Measurements from ENCODE around the gene DMTF1. TPM values are rescaled to one million over a fixed set of nuclear protein-coding genes. Genes with fewer than 3 reads are reported as not detected.

Gene DMTF1
- total RNA-seq, 4 donors from 2014 or later = 77.4 to 157 (median 121) TPM

GRCh38 chr7:87170828-87171227 lies 18.6 kb downstream of the DMTF1 start:
- Histone ChIP-seq H3K27me3 (no peaks in the 10 kb centered on the region), H3K9me3 (no peaks in the 10 kb centered on the region), H3K4me3 (no peak overlapping the region), H3K4me1 (no peaks in the 10 kb centered on the region), H3K36me3 (peaks cover 0 to 95% (median 46%) of the 10 kb centered on the region in 4 donors), H3K27ac (no peak overlapping the region)
- no peak for DNase-seq
- in situ Hi-C loops (cut with MboI; ENCODE audit: low pct_ligation_motif_present in 1 of 4, low pct_unique_long_range_greater_than_20kb in 1 of 4, low sequenced_read_pairs in 3 of 4) = no loop called here
- TF ChIP-seq CTCF (IDR thresholded peaks at IDR 0.05) (no peak), POLR2A (IDR thresholded peaks at IDR 0.05) (no peak), POLR2AphosphoS5 (IDR thresholded peaks at IDR 0.05) (no peak), EP300 (IDR thresholded peaks at IDR 0.05; ENCODE audit: low read depth) (no peak)
- intact Hi-C loops (cut with DNase I; ENCODE audit: low total_unique reads) = no loop called here
- 87 to 92% methylated on average over 3 of the region's 3 CpGs for WGBS, 2 donors (ENCODE audit: low coverage in 1 of 2)

GRCh38 chr7:87171282-87171934 lies 19.2 kb downstream of the DMTF1 start:
- Histone ChIP-seq H3K4me1 (no peaks in the 10 kb centered on the region), H3K4me3 (no peak overlapping the region), H3K36me3 (peaks cover 0 to 92% (median 43%) of the 10 kb centered on the region in 4 donors), H3K27me3 (no peaks in the 10 kb centered on the region), H3K27ac (no peak overlapping the region), H3K9me3 (no peaks in the 10 kb centered on the region)
- intact Hi-C loops (cut with DNase I; ENCODE audit: low total_unique reads) (no loop called here), in situ Hi-C loops (cut with MboI; ENCODE audit: low pct_ligation_motif_present in 1 of 4, low pct_unique_long_range_greater_than_20kb in 1 of 4, low sequenced_read_pairs in 3 of 4) (no loop called here)
- TF ChIP-seq EP300 (IDR thresholded peaks at IDR 0.05; ENCODE audit: low read depth) (no peak), POLR2AphosphoS5 (IDR thresholded peaks at IDR 0.05) (no peak), POLR2A (IDR thresholded peaks at IDR 0.05) (no peak), CTCF (IDR thresholded peaks at IDR 0.05) (no peak)
- DNase-seq = no peak

GRCh38 chr7:87173471-87173870 lies 21.2 kb downstream of the DMTF1 start:
- in situ Hi-C loops (cut with MboI; ENCODE audit: low pct_ligation_motif_present in 1 of 4, low pct_unique_long_range_greater_than_20kb in 1 of 4, low sequenced_read_pairs in 3 of 4) (no loop called here), intact Hi-C loops (cut with DNase I; ENCODE audit: low total_unique reads) (no loop called here)
- TF ChIP-seq POLR2AphosphoS5 (IDR thresholded peaks at IDR 0.05) (no peak), EP300 (IDR thresholded peaks at IDR 0.05; ENCODE audit: low read depth) (no peak), CTCF (IDR thresholded peaks at IDR 0.05) (no peak), POLR2A (IDR thresholded peaks at IDR 0.05) (no peak)
- Histone ChIP-seq H3K9me3 (no peaks in the 10 kb centered on the region), H3K4me3 (no peak overlapping the region), H3K27me3 (no peaks in the 10 kb centered on the region), H3K36me3 (peaks cover 0 to 79% (median 35%) of the 10 kb centered on the region in 4 donors), H3K4me1 (no peaks in the 10 kb centered on the region), H3K27ac (no peak overlapping the region)
- no peak for DNase-seq
- 86 to 89% methylated on average over 1 of the region's 1 CpG for WGBS, 2 donors (ENCODE audit: low coverage in 1 of 2)

GRCh38 chr7:87178320-87178719 lies 26.1 kb downstream of the DMTF1 start:
- in situ Hi-C loops (cut with MboI; ENCODE audit: low pct_ligation_motif_present in 1 of 4, low pct_unique_long_range_greater_than_20kb in 1 of 4, low sequenced_read_pairs in 3 of 4) (no loop called here), intact Hi-C loops (cut with DNase I; ENCODE audit: low total_unique reads) (no loop called here)
- Histone ChIP-seq H3K4me3 (no peak overlapping the region), H3K27me3 (no peaks in the 10 kb centered on the region), H3K4me1 (no peaks in the 10 kb centered on the region), H3K9me3 (no peaks in the 10 kb centered on the region), H3K27ac (no peak overlapping the region), H3K36me3 (peaks cover 0 to 59% (median 28%) of the 10 kb centered on the region in 4 donors)
- no peak for DNase-seq
- TF ChIP-seq EP300 (IDR thresholded peaks at IDR 0.05; ENCODE audit: low read depth) (no peak), CTCF (IDR thresholded peaks at IDR 0.05) (no peak), POLR2AphosphoS5 (IDR thresholded peaks at IDR 0.05) (no peak), POLR2A (IDR thresholded peaks at IDR 0.05) (no peak)
- WGBS, 2 donors (ENCODE audit: low coverage in 1 of 2) = 90% methylated on average over 4 of the region's 4 CpGs
